Transverse colon (tissue), 4 donors: ENCODE results near the gene KLK13. TPM values are rescaled to one million over a fixed set of nuclear protein-coding genes. Genes with fewer than 3 reads are reported as not detected.

Source experiments
- DNase-seq: peaks from one replicate; pipeline ENCODE4 v3.0.0-alpha.2; 2019
- H3K27ac ChIP-seq, 4 donors: fragments of 200-600 bp; sonication (generic); 2 replicates each; pipeline ENCODE4 v1.5.1; 2016 to 2018; ENCODE audit warnings: inconsistent platforms in 4 of 4
- H3K27me3 ChIP-seq: fragments of 200-600 bp; sonication (generic); 2 replicates; pipeline ENCODE4 v1.5.1; 2017; ENCODE audit warnings: inconsistent platforms
- H3K36me3 ChIP-seq, 4 donors: fragments of 200-600 bp; sonication (generic); 2 replicates each; pipeline ENCODE4 v1.5.1; 2017 to 2019; ENCODE audit warnings: inconsistent platforms in 4 of 4
- H3K4me1 ChIP-seq, 4 donors: fragments of 200-600 bp; sonication (generic); 2 replicates each; pipeline ENCODE4 v1.5.1; 2017 to 2020; ENCODE audit warnings: inconsistent platforms in 4 of 4
- H3K4me3 ChIP-seq, 4 donors: fragments of 200-600 bp; sonication (generic); 1 replicate in 1 of 4; 2 replicates in 3 of 4; pipeline versions ENCODE4 v1.5.1 to v1.6.1; 2017 to 2019; ENCODE audit warnings: inconsistent platforms in 4 of 4
- H3K9me3 ChIP-seq, 2 donors: fragments of 200-600 bp; sonication (generic); 2 replicates each; pipeline ENCODE4 v1.5.1; 2017 to 2019; ENCODE audit warnings: inconsistent platforms in 2 of 2
- CTCF ChIP-seq, 5 experiments: fragments of 200-600 bp in 3 of 5; fragments of 450-650 bp in 2 of 5; sonication (generic) in 3 of 5; IDR thresholded peaks; 1 replicate in 2 of 5; 2 replicates in 3 of 5; pipeline ENCODE4 v1.5.1; 2016 to 2017; ENCODE audit warnings: antibody characterized with exemption in 5 of 5, inconsistent platforms in 3 of 5, mild to moderate bottlenecking in 2 of 5, moderate library complexity in 1 of 5
- EP300 ChIP-seq: sonication (generic); formaldehyde crosslinking; IDR thresholded peaks from one replicate; pipeline ENCODE4 v1.6.1; 2017; ENCODE audit warnings: antibody characterized with exemption, low read depth
- POLR2A ChIP-seq: fragments of 450-650 bp; IDR thresholded peaks from one replicate; pipeline ENCODE4 v1.6.1; 2016; ENCODE audit warnings: antibody characterized with exemption, mild to moderate bottlenecking, moderate library complexity
- POLR2AphosphoS5 ChIP-seq, 3 donors: sonication (generic); formaldehyde crosslinking; IDR thresholded peaks; one replicate each; pipeline ENCODE4 v1.6.1; 2016; ENCODE audit warnings: antibody characterized with exemption in 3 of 3
- WGBS, 2 donors: methylation state at CpG; one replicate each; pipeline ENCODE4 v1.1.5; 2018; ENCODE audit warnings: low coverage in 1 of 2; 5-methylcytosine and 5-hydroxymethylcytosine counted together
- in situ Hi-C, 4 donors: fragments of 200-750 bp; cut with MboI; loops; one replicate each; pipeline versions ENCODE4 v1.15.0 to v1.15.1; 2017; ENCODE audit warnings: low sequenced_read_pairs in 3 of 4, low pct_ligation_motif_present in 1 of 4, low pct_unique_long_range_greater_than_20kb in 1 of 4
- intact Hi-C: fragments of 100-400 bp; cut with DNase I; formaldehyde crosslinking; loops from one replicate; pipeline ENCODE4 v1.15.1; 2023; ENCODE audit warnings: low total_unique reads
- total RNA-seq, 4 donors: library from RNA; depleted of rRNA; stranded (reverse); fragments of >200 nt; gene quantifications; one replicate each; pipeline ENCODE4 v1.1.0, GENCODE V29; 2016

Gene KLK13
- total RNA-seq, 4 donors from 2014 or later: 3.3 TPM; not detected in 3

DNA sequence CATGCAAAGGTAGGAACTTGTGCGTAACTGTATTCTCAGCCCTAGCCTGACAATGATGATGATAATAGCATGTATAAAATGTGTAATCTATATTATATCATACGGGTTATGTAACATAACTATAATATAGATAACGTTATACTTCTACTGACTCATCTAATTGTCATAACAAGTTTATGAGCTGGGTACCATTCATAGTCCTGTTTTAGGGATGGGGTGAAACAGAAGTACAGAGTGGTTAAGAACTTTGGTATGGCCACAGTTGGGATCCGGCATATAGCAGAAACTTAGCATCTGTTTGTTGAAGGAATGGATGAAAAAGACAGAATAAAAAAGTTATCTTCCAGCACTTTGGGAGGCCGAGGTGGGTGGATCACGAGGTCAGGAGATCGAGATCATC is 38.1 kb upstream of the KLK13 start:
- Histone ChIP-seq H3K4me1 (peaks cover 10 to 14% (median 12%) of the 10 kb centered on the region in 4 donors), H3K9me3 (no peaks in the 10 kb centered on the region), H3K27ac (no peak overlapping the region), H3K27me3 (no peaks in the 10 kb centered on the region), H3K36me3 (peaks cover 0 to 8% (median 0%) of the 10 kb centered on the region in 4 donors), H3K4me3 (no peak overlapping the region)
- DNase-seq: no peak
- TF ChIP-seq CTCF (IDR thresholded peaks at IDR 0.05) (no peak), EP300 (no peak), POLR2A (no peak), POLR2AphosphoS5 (IDR thresholded peaks at IDR 0.05) (no peak)
- WGBS, 2 donors: 86 to 92% methylated on average over 6 to 7 of the region's 7 CpGs
- intact Hi-C loops: loop anchor here (10.0 kb wide), 1 partner anchor 492 kb away; no protein-coding TSS in a partner anchor
- in situ Hi-C loops: no loop called here

DNA sequence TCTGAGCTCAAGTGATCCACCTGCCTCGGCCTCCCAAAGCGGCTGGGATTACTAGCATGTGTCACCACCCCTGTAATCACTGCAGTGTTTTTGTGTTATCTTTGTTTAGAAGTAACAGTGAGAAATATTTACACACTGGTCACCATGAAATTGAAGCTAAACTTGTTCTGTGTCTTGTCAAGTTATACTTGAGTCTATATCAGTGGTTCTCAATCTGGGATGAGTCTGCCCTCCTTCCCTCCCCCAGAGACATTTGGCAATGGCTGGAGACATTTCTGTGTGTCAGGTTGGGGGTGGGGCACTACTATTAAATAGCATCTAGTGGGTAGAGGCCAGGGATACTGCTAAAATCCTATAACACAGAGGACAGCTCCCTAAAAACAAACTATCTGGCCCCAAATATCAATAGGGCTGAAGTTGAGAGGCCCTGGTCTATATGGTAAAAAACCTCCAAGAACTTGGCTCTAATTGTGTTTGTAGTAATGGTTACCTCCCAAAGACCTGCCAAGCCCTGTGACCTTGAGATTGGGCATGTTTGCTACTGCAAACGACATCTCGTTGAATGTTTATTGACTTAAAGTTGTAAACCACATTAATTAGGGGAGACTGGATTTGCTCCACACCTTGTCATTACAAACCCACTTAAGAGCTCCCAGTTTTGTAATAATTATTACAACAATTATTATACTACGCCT is 36.4 kb upstream of the KLK13 start:
- Histone ChIP-seq H3K36me3 (peaks cover 0 to 8% (median 0%) of the 10 kb centered on the region in 4 donors), H3K4me3 (no peak overlapping the region), H3K27me3 (no peaks in the 10 kb centered on the region), H3K9me3 (no peaks in the 10 kb centered on the region), H3K27ac (no peak overlapping the region), H3K4me1 (peaks cover 0 to 3% (median 0%) of the 10 kb centered on the region in 4 donors)
- in situ Hi-C loops: no loop called here
- no peak for TF ChIP-seq POLR2AphosphoS5 (IDR thresholded peaks at IDR 0.05)
- no peak for TF ChIP-seq POLR2A
- no peak for TF ChIP-seq EP300
- no peak for TF ChIP-seq CTCF (IDR thresholded peaks at IDR 0.05)
- no peak for DNase-seq
- WGBS, 2 donors: 65 to 67% methylated on average over 3 to 5 of the region's 5 CpGs
- intact Hi-C loops: loop anchor here (10.0 kb wide), 1 partner anchor 493 kb away; no protein-coding TSS in a partner anchor

GRCh38 chr19:51100601-51101000 is 35.7 kb upstream of the KLK13 start:
- Histone ChIP-seq H3K27me3 (no peaks in the 10 kb centered on the region), H3K9me3 (no peaks in the 10 kb centered on the region), H3K27ac (no peak overlapping the region), H3K36me3 (peaks cover 0 to 8% (median 0%) of the 10 kb centered on the region in 4 donors), H3K4me3 (no peak overlapping the region), H3K4me1 (peaks cover 0 to 3% (median 0%) of the 10 kb centered on the region in 4 donors)
- in situ Hi-C loops: no loop called here
- intact Hi-C loops: loop anchor here (10.0 kb wide), 1 partner anchor 494 kb away; no protein-coding TSS in a partner anchor
- no peak for TF ChIP-seq POLR2A
- no peak for TF ChIP-seq EP300
- TF ChIP-seq CTCF (IDR thresholded peaks at IDR 0.05): no peak
- TF ChIP-seq POLR2AphosphoS5 (IDR thresholded peaks at IDR 0.05): no peak
- no peak for DNase-seq
- 59 to 71% methylated on average over 2 to 3 of the region's 3 CpGs for WGBS, 2 donors

DNA sequence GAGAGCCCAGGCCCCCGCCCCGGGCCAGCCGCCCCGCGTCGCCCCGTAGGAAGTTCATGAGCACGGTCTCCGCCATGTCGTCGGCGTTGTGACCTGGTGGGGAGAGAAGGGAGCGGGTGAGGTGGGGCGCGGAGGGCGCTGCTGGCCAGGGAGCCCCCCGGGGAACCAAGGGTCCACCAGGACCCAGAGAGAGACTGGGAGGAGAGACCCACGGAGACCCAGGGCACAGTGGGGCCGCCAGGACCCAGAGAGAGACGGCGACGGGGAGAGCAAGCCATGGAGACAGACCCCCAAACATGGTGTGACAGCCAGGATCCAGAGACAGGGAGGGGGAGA is 34.1 kb upstream of the KLK13 start:
- Histone ChIP-seq H3K36me3 (peaks cover 0 to 8% (median 0%) of the 10 kb centered on the region in 4 donors), H3K27me3 (no peaks in the 10 kb centered on the region), H3K4me1 (peaks cover 0 to 3% (median 0%) of the 10 kb centered on the region in 4 donors), H3K4me3 (peak overlapping the region in 1 of 4 donors; percentile 17), H3K9me3 (no peaks in the 10 kb centered on the region), H3K27ac (peak overlapping the region in 2 of 4 donors; percentile 31 to 39)
- in situ Hi-C loops: no loop called here
- no peak for TF ChIP-seq POLR2A
- no peak for TF ChIP-seq EP300
- TF ChIP-seq CTCF (IDR thresholded peaks at IDR 0.05): no peak
- no peak for TF ChIP-seq POLR2AphosphoS5 (IDR thresholded peaks at IDR 0.05)
- intact Hi-C loops: no loop called here
- no peak for DNase-seq
- WGBS, 2 donors: 83% methylated on average over 22 of the region's 22 CpGs; no CpG with 5 or more reads in 1 of the 2 donors
